ENCODE results near the gene TBCE.

Gene TBCE

GRCh38 chr1:235367000-235367908 lies at the start of gene TBCE:
TBCE (plus strand) TSS chr1:235367427; CDS start chr1:235380050, 12,623 bp downstream.
- DNase-seq (ENCODE audit: low read depth) = peak; percentile 86

GRCh38 chr1:235319255-235319654 lies 48.0 kb upstream of the TBCE start:
- DNase-seq (ENCODE audit: low read depth) = no peak

- no peak for DNase-seq (ENCODE audit: low read depth)
Measured at GRCh38 chr1:235320521-235321179, 46.6 kb upstream of the TBCE start.

GRCh38 chr1:235324296-235324695 lies 42.9 kb upstream of the TBCE start:
- DNase-seq (ENCODE audit: low read depth) = no peak

- no peak for DNase-seq (ENCODE audit: low read depth)
Measured at GRCh38 chr1:235325139-235325538, 42.1 kb upstream of the TBCE start.

GRCh38 chr1:235325854-235326253 lies 41.4 kb upstream of the TBCE start:
- no peak for DNase-seq (ENCODE audit: low read depth)

GRCh38 chr1:235326719-235327558 lies 40.3 kb upstream of the TBCE start:
- DNase-seq (ENCODE audit: low read depth) = no peak

GRCh38 chr1:235327559-235328270 lies 39.5 kb upstream of the TBCE start, which contains the start of gene ARID4B:
ARID4B (minus strand) TSS chr1:235328179; CDS start chr1:235326919, 1,260 bp downstream.
- no peak for DNase-seq (ENCODE audit: low read depth)

- peak; percentile 100 for DNase-seq (ENCODE audit: low read depth)
Measured at GRCh38 chr1:235328271-235329138, 38.7 kb upstream of the TBCE start, which contains the start of gene GGPS1. GGPS1 (plus strand) TSS chr1:235328570; CDS start chr1:235335265, 6,695 bp downstream.

- DNase-seq (ENCODE audit: low read depth) = no peak
Measured at GRCh38 chr1:235329139-235329902, 37.9 kb upstream of the TBCE start.

- no peak for DNase-seq (ENCODE audit: low read depth)
Measured at GRCh38 chr1:235330918-235331285, 36.3 kb upstream of the TBCE start.

GRCh38 chr1:235331401-235331800 lies 35.8 kb upstream of the TBCE start:
- DNase-seq (ENCODE audit: low read depth) = no peak

- no peak for DNase-seq (ENCODE audit: low read depth)
Measured at GRCh38 chr1:235336903-235337302, 30.3 kb upstream of the TBCE start.

- no peak for DNase-seq (ENCODE audit: low read depth)
Measured at GRCh38 chr1:235339746-235340145, 27.5 kb upstream of the TBCE start.

GRCh38 chr1:235341334-235341733 lies 25.9 kb upstream of the TBCE start:
- no peak for DNase-seq (ENCODE audit: low read depth)

GRCh38 chr1:235342039-235342438 lies 25.2 kb upstream of the TBCE start:
- no peak for DNase-seq (ENCODE audit: low read depth)

GRCh38 chr1:235342471-235342870 lies 24.8 kb upstream of the TBCE start:
- DNase-seq (ENCODE audit: low read depth) = no peak

GRCh38 chr1:235343726-235344125 lies 23.5 kb upstream of the TBCE start:
- DNase-seq (ENCODE audit: low read depth) = no peak

GRCh38 chr1:235351441-235351840 lies 15.8 kb upstream of the TBCE start:
- no peak for DNase-seq (ENCODE audit: low read depth)

- DNase-seq (ENCODE audit: low read depth) = no peak
Measured at GRCh38 chr1:235351898-235352297, 15.3 kb upstream of the TBCE start.
